ENCODE results near the gene CLDN9.

CLDN9 gene

DNA sequence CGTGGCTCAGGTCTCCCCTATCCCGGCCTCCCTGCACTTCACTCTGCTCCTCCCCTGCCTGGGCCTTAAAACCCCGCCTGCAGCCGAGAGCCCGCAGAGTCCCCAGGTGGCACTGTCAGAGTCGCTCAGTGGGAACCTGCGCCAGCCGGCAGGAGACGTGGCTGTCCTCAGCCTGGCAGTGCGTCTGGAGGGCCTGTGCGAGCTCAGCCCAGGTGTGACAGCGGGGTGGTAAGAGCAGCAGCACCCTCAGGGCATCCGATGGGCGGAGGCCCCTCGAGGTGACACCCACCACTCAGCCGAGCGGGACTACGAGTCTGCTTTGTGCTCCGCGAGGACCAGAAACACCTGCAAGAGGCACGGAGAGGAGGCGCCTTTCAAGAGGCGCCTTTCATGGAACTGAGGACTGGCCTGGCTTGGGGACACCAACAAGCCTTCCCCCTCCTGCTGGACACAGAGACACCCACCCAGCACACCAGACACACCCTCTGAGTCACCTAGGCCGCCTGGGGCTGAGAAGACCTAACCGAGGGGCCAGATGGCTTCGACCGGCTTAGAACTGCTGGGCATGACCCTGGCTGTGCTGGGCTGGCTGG, at the start of gene CLDN9:
Gene CLDN9, plus strand, starts transcription at position 96 of the 593 bp plus-strand sequence. Its CDS starts 440 bp downstream, at position 536.
- no peak for DNase-seq (ENCODE audit: low read depth)

GRCh38 chr16:2963074-2963722, 49.5 kb upstream of the CLDN9 start:
- DNase-seq (ENCODE audit: low read depth) = no peak

DNA sequence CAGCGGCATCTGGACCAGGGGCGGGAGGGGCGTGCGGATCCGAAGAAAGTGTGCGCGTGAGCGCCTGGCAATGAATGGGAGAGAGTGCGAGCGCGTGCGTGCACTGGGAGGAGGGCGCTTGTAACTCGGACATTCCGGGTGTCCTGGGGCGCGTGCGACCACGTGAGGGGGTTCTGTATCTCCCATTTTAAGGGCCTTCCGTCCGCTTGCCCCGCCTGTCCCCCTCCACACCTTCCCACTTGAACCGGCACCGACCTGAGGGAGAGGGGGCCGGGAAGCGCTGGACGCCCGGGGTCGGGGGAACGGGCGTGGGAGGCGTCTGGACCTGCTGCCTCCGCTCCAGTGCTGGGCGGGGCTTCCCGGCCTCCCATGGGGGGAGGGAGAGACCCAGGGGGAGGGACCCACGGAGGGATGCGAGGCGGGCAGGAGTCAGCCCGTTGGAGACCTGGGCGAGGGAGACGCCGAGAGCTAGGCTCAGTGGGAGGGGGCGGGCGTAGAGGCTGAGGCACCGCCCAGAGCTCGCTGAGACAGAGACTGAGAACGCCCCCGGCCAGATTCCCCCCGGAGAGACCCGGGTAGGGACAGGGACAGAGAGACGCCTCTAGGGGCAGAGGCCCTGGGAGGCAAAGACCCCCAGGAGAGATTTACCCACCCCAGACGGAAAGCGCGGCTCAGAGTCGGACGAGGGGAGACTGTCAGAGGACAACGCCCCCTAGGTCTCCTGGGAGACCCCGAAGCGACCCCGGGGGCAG, 48.8 kb upstream of the CLDN9 start, which contains the start of gene KREMEN2:
Gene KREMEN2, plus strand, starts transcription at position 553 of the 752 bp plus-strand sequence. CDS start 246 bp downstream, outside the sequence.
- DNase-seq (ENCODE audit: low read depth) = no peak

DNA sequence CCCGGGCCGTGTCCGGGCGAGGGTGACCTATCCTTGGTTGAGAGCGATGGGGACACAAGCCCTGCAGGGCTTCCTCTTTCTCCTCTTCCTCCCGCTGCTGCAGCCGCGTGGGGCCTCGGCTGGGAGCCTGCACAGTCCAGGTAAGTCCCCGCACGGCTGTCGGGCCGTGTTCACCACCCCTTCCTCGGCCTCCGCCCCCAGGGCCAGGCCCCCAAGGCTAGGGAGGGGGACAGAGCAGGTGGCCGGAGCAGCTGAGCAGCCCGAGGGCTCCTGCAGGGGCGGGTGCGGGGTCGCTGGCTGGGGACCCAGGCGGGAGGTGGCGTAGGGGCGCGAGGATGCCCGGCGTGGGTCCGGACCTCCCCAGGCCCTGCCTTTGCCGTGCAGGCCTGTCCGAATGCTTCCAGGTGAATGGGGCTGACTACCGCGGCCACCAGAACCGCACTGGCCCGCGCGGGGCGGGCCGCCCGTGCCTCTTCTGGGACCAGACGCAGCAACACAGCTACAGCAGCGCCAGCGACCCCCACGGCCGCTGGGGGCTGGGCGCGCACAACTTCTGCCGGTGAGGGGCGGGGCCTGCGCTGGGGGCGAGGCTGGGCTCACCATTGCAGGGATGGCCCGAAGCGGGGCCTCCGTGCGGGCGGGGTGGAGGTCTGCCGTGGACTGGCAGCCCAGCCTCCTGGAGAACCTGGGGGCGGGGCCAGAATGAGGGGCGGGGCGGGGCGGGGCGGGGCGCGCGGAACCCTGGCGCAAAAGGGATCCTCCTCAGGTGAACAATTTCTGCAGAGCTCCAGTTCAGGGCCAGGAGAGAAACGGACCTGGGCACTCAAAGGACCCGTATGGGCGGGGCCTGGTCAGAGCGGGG, 48.0 kb upstream of the CLDN9 start:
- DNase-seq (ENCODE audit: low read depth) = no peak

DNA sequence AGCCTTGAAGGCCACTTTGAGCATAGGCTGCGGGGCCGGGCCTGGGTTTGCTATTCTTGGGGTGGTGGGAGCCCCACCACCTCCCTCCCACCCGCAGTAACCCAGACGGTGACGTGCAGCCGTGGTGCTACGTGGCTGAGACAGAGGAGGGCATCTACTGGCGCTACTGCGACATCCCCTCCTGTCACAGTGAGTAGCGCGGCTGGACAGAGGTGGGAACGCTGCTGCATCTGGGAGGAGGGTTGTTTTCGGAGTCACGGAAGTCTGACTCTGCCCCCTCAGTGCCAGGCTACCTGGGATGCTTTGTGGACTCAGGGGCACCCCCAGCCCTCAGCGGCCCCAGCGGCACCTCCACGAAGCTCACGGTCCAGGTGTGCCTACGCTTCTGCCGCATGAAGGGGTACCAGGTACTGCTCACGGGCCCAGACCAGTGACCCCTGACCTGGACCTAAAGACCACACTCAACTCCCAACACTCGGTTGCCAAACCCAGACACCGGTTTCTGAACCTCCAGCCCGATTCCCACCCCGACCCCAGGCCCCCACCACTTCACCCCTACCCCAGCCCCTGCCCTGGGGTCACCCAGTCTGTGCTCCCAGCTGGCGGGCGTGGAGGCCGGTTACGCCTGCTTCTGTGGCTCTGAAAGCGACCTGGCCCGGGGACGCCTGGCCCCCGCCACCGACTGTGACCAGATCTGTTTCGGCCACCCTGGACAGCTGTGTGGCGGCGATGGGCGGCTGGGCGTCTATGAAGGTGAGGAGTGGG, 46.5 kb upstream of the CLDN9 start:
- no peak for DNase-seq (ENCODE audit: low read depth)

DNA sequence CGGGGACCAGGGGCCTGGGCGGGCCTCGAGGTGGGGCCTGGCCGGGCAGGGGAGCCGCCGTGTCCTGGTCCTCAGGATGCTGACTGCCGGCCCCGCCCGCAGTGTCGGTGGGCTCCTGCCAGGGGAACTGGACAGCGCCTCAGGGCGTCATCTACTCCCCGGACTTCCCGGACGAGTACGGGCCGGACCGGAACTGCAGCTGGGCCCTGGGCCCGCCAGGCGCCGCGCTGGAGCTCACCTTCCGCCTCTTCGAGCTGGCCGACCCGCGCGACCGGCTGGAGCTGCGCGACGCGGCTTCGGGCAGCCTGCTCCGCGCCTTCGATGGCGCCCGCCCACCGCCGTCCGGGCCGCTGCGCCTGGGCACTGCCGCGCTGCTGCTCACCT, 45.9 kb upstream of the CLDN9 start:
- DNase-seq (ENCODE audit: low read depth) = no peak

GRCh38 chr16:2967211-2967631, 45.5 kb upstream of the CLDN9 start:
- no peak for DNase-seq (ENCODE audit: low read depth)

- DNase-seq (ENCODE audit: low read depth) = no peak
These were observed 45.0 kb upstream of the CLDN9 start for GRCh38 chr16:2967721-2968161.

GRCh38 chr16:2968368-2968737, 44.4 kb upstream of the CLDN9 start:
- no peak for DNase-seq (ENCODE audit: low read depth)

GRCh38 chr16:2968738-2969544, 43.8 kb upstream of the CLDN9 start, which contains the start of gene PAQR4:
Gene PAQR4, plus strand, starts transcription at chr16:2969348. Its CDS starts 327 bp downstream, at chr16:2969675.
- peak; percentile 72 for DNase-seq (ENCODE audit: low read depth)

DNA sequence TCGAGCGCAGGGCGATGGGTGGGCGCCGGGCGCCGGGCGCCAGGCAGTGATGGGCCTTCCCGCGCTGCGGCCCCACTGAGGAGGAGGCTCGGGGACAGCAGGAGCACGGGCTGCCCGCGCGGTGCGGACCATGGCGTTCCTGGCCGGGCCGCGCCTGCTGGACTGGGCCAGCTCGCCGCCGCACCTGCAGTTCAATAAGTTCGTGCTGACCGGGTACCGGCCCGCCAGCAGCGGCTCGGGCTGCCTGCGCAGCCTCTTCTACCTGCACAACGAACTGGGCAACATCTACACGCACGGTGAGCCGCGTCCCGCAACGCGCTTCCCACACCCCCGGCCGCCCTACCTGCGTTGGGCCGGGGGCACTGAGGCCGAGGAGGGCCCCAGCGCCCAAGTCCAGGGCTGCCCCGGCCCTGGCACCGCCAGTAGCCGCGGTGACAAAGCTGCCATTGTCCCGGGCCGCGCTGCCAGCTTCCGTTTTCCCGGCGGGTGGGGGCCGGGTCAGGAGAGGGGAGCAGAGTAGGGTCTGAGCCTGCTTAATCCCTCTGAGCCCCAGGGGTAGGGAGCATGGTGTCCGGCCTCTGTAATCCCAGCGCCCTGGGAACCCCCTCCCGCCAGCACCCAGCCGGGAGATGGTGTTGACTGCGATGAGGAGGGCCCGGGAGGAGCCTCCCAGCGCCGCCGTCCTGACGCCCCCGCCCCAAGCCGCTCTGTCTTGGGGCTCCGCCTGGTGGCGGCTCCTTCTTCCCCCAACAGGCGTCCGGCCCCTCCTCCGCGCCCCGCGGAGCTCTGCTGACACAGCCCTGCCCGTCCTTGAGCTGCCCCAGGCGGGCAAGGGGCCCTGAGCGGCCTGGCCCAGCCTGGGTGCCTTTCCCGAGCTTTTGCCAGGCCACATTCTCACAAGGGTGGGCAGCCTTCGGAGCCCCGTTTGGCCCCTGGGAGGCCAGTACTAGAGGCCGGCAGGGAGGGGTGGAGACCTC, 42.9 kb upstream of the CLDN9 start:
- DNase-seq (ENCODE audit: low read depth) = peak; percentile 27

- no peak for DNase-seq (ENCODE audit: low read depth)
These were observed 42.2 kb upstream of the CLDN9 start for GRCh38 chr16:2970563-2970962.

DNA sequence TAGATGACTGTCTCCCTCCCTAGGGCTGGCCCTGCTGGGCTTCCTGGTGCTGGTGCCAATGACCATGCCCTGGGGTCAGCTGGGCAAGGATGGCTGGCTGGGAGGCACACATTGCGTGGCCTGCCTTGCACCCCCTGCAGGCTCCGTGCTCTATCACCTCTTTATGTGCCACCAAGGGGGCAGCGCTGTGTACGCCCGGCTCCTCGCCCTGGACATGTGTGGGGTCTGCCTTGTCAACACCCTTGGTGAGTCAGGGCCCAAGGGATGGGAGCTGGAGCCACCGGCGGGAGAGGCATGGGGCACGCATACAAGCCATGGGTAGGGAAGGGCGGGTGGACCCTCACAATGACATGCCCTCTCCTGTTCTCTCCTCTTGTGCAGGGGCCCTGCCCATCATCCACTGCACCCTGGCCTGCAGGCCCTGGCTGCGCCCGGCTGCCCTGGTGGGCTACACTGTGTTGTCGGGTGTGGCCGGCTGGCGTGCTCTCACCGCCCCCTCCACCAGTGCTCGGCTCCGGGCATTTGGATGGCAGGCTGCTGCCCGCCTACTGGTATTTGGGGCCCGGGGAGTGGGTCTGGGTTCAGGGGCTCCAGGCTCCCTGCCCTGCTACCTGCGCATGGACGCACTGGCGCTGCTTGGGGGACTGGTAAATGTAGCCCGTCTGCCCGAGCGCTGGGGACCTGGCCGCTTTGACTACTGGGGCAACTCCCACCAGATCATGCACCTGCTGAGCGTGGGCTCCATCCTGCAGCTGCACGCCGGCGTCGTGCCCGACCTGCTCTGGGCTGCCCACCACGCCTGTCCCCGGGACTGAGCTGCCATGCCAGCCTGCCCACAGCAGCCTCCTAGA, 41.4 kb upstream of the CLDN9 start:
- DNase-seq (ENCODE audit: low read depth) = no peak

GRCh38 chr16:2971985-2972784, 40.5 kb upstream of the CLDN9 start:
- DNase-seq (ENCODE audit: low read depth) = no peak

- DNase-seq (ENCODE audit: low read depth) = no peak
These were observed 39.6 kb upstream of the CLDN9 start for GRCh38 chr16:2973093-2973492.

DNA sequence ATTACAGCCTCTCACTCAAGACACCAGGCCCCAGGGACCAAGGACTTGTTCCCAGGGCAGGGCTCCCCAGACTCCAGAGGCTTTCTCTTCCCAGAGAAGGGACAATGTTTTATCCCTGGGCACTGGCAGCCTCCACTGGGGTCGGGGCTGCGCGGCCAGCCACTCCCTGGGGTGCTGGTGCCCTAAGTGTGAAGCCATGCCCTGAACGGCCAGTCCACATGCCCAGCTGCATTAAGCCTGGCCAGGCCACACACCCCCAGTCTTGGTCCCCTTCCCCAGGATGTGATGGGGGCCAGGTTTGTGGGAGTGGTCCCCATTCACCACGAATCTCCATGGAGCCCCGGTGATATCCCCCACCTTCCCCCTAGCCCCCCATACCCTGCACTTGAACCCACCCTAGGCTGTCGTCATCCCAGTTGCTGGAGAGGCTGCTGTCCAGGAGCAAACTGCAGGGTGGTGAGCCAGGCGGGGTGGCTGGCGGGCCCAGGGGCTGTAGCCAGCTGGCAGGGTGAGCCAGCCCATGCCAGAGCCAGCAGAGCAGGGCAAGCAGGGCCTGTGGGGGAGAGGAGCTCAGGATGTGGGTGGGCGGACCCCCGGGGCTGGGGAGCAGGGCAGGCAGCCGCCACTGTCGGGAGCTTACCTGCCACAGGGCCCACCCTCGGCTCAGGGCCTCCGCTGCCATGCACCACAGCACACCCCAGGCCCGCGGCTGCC, 39.0 kb upstream of the CLDN9 start:
- DNase-seq (ENCODE audit: low read depth) = no peak
